ENCODE measurements around the gene PTPN4.

PTPN4 gene

GRCh38 chr2:119864318-119864717 lies 104.6 kb downstream of the PTPN4 start:
- no peak for ATAC-seq
- TF ChIP-seq TOX (CRISPR knock-in tag; IDR thresholded peaks at IDR 0.05; ENCODE audit: borderline replicate concordance) (no peak), OSR1 (CRISPR knock-in tag; IDR thresholded peaks at IDR 0.05) (no peak), ZFP30 (CRISPR knock-in tag; IDR thresholded peaks at IDR 0.05) (no peak), ESRRG (CRISPR knock-in tag; IDR thresholded peaks at IDR 0.05) (no peak), RARB (CRISPR knock-in tag; IDR thresholded peaks at IDR 0.05) (no peak), ZFP3 (CRISPR knock-in tag; IDR thresholded peaks at IDR 0.05) (no peak), PPARA (CRISPR knock-in tag; IDR thresholded peaks at IDR 0.05; ENCODE audit: borderline replicate concordance) (no peak), ZNF8 (CRISPR knock-in tag; IDR thresholded peaks at IDR 0.05) (no peak), ZNF565 (CRISPR knock-in tag; conservative IDR thresholded peaks at IDR 0.05; ENCODE audit: low read depth) (no peak), PATZ1 (CRISPR knock-in tag; IDR thresholded peaks at IDR 0.05; ENCODE audit: borderline replicate concordance) (no peak)

GRCh38 chr2:119871725-119872124 lies 112.0 kb downstream of the PTPN4 start:
- TF ChIP-seq PATZ1 (CRISPR knock-in tag; IDR thresholded peaks at IDR 0.05; ENCODE audit: borderline replicate concordance) (no peak), TSHZ2 (CRISPR knock-in tag; IDR thresholded peaks at IDR 0.05) (no peak), ZFP3 (CRISPR knock-in tag; IDR thresholded peaks at IDR 0.05) (no peak)
- no peak for ATAC-seq

- peak; percentile 80 for ATAC-seq
- TF ChIP-seq ISL1 (CRISPR knock-in tag; IDR thresholded peaks at IDR 0.05), result peak; percentile 53; the same call in 1 of the 2 replicates
- peak; percentile 91 for TF ChIP-seq ZC3H10 (CRISPR knock-in tag; IDR thresholded peaks at IDR 0.05)
- peak; percentile 78; the same call in 1 of the 2 replicates for TF ChIP-seq TOX (CRISPR knock-in tag; IDR thresholded peaks at IDR 0.05; ENCODE audit: borderline replicate concordance)
- no peak for TF ChIP-seq POU6F1 (CRISPR knock-in tag; IDR thresholded peaks at IDR 0.05; ENCODE audit: borderline replicate concordance, low read depth)
- no peak for TF ChIP-seq GLIS3 (CRISPR knock-in tag; IDR thresholded peaks at IDR 0.05)
- 0 out of 2 replicates have a peak, but pooled peaks have one; percentile 63 for TF ChIP-seq RARB (CRISPR knock-in tag; IDR thresholded peaks at IDR 0.05)
- TF ChIP-seq CSRNP3 (CRISPR knock-in tag; IDR thresholded peaks at IDR 0.05), result no peak
Observed at GRCh38 chr2:119873350-119874315, 113.9 kb downstream of the PTPN4 start.

GRCh38 chr2:119879502-119879901 lies 119.8 kb downstream of the PTPN4 start:
- no peak for ATAC-seq
- TF ChIP-seq ARNTL (CRISPR knock-in tag; IDR thresholded peaks at IDR 0.05; ENCODE audit: borderline replicate concordance, low read depth) (no peak), ZNF565 (CRISPR knock-in tag; conservative IDR thresholded peaks at IDR 0.05; ENCODE audit: low read depth) (no peak), TSHZ2 (CRISPR knock-in tag; IDR thresholded peaks at IDR 0.05) (no peak), TCF4 (CRISPR knock-in tag; IDR thresholded peaks at IDR 0.05; ENCODE audit: borderline replicate concordance) (no peak), ZNF70 (CRISPR knock-in tag; IDR thresholded peaks at IDR 0.05) (no peak), SNAI2 (CRISPR knock-in tag; IDR thresholded peaks at IDR 0.05) (no peak), ISL1 (CRISPR knock-in tag; IDR thresholded peaks at IDR 0.05) (no peak), CSRNP3 (CRISPR knock-in tag; IDR thresholded peaks at IDR 0.05) (no peak), GLIS3 (CRISPR knock-in tag; IDR thresholded peaks at IDR 0.05) (no peak), ZC3H10 (CRISPR knock-in tag; IDR thresholded peaks at IDR 0.05) (no peak)
